Measurements from ENCODE around the gene XIST.

The XIST gene

DNA sequence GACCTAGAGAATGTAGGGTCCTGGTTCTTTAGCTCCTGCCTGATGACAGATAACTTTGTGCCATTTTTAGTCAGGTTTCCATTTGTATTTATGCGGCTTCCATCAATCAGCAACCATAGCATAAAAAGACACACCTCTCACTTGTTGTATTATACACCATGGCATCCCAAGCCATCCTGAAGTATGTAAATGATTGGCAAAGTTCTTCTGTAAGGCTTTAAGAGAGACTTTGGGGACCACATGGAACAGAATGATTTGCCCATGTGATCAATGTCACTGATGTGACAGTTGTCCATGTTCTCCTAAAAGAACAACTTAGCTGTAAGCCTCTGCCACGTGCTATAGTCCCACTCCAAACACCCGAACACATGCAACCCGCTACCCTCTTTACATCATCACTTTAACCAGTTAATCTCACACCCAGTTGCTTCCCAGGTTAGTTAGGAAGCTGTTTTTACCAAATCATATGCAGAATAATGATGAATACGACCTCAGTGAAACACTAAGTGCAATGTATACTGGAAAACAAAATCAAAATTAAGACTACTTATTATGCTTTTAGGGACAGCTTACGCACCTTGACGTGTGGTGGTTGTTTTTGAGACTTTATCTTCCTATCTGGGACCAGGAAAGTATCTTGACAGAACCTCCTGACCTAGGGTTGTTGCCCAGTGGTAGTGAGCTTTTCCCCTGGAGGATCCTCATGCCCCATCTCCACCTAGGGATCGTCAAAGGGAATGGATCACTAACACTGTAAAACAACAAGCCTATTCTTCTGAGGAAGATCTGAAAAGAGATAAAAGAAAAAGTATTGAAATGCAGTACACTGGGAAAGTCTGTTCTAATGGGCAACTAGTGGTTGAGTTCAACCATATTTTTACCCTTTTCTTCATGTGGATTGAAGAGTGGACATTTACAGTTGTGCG, 21.8 kb downstream of the XIST start:
- TF ChIP-seq NFIC (IDR thresholded peaks at IDR 0.05): no peak
- TF ChIP-seq TCF12 (IDR thresholded peaks at IDR 0.05; ENCODE audit: low read depth): no peak
- TF ChIP-seq ZBTB7A (IDR thresholded peaks at IDR 0.05; ENCODE audit: low read depth): no peak
- no peak for TF ChIP-seq TEAD4 (IDR thresholded peaks at IDR 0.05)
- no peak for TF ChIP-seq TAF1 (IDR thresholded peaks at IDR 0.05; ENCODE audit: low read depth)
- TF ChIP-seq, protein P1, sequence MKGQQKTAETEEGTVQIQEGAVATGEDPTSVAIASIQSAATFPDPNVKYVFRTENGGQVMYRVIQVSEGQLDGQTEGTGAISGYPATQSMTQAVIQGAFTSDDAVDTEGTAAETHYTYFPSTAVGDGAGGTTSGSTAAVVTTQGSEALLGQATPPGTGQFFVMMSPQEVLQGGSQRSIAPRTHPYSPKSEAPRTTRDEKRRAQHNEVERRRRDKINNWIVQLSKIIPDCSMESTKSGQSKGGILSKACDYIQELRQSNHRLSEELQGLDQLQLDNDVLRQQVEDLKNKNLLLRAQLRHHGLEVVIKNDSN (IDR thresholded peaks at IDR 0.05): no peak
- TF ChIP-seq EGR1 (IDR thresholded peaks at IDR 0.05): no peak
- TF ChIP-seq YY1 (IDR thresholded peaks at IDR 0.05; ENCODE audit: low read depth): no peak
- TF ChIP-seq FOXM1 (IDR thresholded peaks at IDR 0.05; ENCODE audit: borderline replicate concordance, low read depth): no peak
- TF ChIP-seq, protein P2, sequence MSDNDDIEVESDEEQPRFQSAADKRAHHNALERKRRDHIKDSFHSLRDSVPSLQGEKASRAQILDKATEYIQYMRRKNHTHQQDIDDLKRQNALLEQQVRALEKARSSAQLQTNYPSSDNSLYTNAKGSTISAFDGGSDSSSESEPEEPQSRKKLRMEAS (IDR thresholded peaks at IDR 0.05): no peak

DNA sequence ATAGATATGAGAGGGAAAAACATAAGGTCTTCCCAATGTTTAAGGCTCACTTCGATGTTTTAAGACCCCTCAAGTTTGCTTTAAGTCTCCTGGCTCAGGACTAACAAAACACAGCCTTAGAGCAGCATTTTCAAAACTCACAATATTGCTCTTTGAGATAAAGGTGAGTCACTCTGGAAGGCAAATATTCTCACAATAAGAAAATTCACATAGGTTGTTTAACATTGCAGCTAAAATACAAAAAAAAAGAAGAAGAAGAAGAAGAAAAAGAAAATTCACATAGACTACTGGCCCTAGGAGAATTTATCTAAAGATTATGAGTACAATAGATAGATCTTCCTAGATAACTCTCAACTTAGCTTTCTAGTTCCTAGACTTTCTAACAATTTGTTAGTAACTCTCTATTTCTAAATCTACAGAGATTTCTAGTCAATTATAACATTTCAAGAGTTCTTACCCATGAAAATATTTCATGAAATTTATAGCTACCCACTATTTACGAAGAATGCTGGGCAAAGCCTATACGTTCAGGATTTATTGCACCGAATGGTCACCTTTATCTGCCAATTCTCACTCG, 22.5 kb downstream of the XIST start:
- TF ChIP-seq ZBTB7A (IDR thresholded peaks at IDR 0.05; ENCODE audit: low read depth) (no peak), EGR1 (IDR thresholded peaks at IDR 0.05) (no peak), FOXM1 (IDR thresholded peaks at IDR 0.05; ENCODE audit: borderline replicate concordance, low read depth) (no peak), EP300 (IDR thresholded peaks at IDR 0.05; ENCODE audit: borderline replicate concordance) (no peak), CREB1 (IDR thresholded peaks at IDR 0.05; ENCODE audit: low read depth) (no peak), TAF1 (IDR thresholded peaks at IDR 0.05; ENCODE audit: low read depth) (no peak), YY1 (IDR thresholded peaks at IDR 0.05; ENCODE audit: low read depth) (no peak), TCF12 (IDR thresholded peaks at IDR 0.05; ENCODE audit: low read depth) (no peak), TEAD4 (IDR thresholded peaks at IDR 0.05) (no peak), CEBPB (IDR thresholded peaks at IDR 0.05) (no peak), NFIC (IDR thresholded peaks at IDR 0.05) (no peak), RAD21 (IDR thresholded peaks at IDR 0.05; ENCODE audit: low read depth) (no peak)
- TF ChIP-seq, protein P1 (IDR thresholded peaks at IDR 0.05): no peak
- TF ChIP-seq, protein P2 (IDR thresholded peaks at IDR 0.05): no peak
- TF ChIP-seq, protein P3, sequence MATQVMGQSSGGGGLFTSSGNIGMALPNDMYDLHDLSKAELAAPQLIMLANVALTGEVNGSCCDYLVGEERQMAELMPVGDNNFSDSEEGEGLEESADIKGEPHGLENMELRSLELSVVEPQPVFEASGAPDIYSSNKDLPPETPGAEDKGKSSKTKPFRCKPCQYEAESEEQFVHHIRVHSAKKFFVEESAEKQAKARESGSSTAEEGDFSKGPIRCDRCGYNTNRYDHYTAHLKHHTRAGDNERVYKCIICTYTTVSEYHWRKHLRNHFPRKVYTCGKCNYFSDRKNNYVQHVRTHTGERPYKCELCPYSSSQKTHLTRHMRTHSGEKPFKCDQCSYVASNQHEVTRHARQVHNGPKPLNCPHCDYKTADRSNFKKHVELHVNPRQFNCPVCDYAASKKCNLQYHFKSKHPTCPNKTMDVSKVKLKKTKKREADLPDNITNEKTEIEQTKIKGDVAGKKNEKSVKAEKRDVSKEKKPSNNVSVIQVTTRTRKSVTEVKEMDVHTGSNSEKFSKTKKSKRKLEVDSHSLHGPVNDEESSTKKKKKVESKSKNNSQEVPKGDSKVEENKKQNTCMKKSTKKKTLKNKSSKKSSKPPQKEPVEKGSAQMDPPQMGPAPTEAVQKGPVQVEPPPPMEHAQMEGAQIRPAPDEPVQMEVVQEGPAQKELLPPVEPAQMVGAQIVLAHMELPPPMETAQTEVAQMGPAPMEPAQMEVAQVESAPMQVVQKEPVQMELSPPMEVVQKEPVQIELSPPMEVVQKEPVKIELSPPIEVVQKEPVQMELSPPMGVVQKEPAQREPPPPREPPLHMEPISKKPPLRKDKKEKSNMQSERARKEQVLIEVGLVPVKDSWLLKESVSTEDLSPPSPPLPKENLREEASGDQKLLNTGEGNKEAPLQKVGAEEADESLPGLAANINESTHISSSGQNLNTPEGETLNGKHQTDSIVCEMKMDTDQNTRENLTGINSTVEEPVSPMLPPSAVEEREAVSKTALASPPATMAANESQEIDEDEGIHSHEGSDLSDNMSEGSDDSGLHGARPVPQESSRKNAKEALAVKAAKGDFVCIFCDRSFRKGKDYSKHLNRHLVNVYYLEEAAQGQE (IDR thresholded peaks at IDR 0.05; ENCODE audit: low read depth): no peak

DNA sequence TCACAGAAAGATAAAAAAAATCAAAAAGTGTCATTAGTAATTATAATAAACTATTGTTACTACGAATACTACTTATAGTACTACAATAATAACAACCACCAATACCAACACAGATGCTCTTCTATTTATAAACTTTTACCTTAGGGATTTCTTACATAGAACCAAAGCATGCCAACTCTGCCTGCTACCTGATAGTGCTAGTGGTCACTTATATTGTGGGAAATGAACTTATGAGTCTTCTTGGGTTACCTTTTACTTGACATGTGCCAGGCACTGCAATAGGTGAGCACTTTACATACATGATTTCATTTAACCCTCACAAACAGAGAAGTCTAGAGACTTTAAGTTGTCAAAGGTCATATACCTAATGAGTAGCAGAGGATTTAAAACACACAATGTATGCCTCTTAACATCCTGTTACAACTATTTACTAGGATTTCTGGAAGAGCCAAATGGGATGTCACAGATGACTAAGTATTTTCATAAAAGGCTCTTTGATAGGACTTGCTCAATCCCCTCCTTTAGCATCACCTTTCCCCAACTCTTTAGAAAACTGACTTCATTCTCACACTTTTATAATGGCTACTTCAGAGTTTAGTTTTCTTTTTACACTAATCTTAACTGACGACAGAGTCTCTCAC, 24.3 kb downstream of the XIST start:
- TF ChIP-seq TEAD4 (IDR thresholded peaks at IDR 0.05): no peak
- TF ChIP-seq, protein P2 (IDR thresholded peaks at IDR 0.05): no peak
- no peak for TF ChIP-seq EGR1 (IDR thresholded peaks at IDR 0.05)
- no peak for TF ChIP-seq NFIC (IDR thresholded peaks at IDR 0.05)
- no peak for TF ChIP-seq CEBPB (IDR thresholded peaks at IDR 0.05)
- no peak for TF ChIP-seq RAD21 (IDR thresholded peaks at IDR 0.05; ENCODE audit: low read depth)
- TF ChIP-seq ZBTB7A (IDR thresholded peaks at IDR 0.05; ENCODE audit: low read depth): no peak
- no peak for TF ChIP-seq TCF12 (IDR thresholded peaks at IDR 0.05; ENCODE audit: low read depth)
- TF ChIP-seq FOXM1 (IDR thresholded peaks at IDR 0.05; ENCODE audit: borderline replicate concordance, low read depth): no peak
- TF ChIP-seq, protein P3 (IDR thresholded peaks at IDR 0.05; ENCODE audit: low read depth): no peak
- TF ChIP-seq, protein P1 (IDR thresholded peaks at IDR 0.05): no peak
- no peak for TF ChIP-seq TAF1 (IDR thresholded peaks at IDR 0.05; ENCODE audit: low read depth)
- no peak for TF ChIP-seq EP300 (IDR thresholded peaks at IDR 0.05; ENCODE audit: borderline replicate concordance)
- no peak for TF ChIP-seq CREB1 (IDR thresholded peaks at IDR 0.05; ENCODE audit: low read depth)
- TF ChIP-seq YY1 (IDR thresholded peaks at IDR 0.05; ENCODE audit: low read depth): no peak

DNA sequence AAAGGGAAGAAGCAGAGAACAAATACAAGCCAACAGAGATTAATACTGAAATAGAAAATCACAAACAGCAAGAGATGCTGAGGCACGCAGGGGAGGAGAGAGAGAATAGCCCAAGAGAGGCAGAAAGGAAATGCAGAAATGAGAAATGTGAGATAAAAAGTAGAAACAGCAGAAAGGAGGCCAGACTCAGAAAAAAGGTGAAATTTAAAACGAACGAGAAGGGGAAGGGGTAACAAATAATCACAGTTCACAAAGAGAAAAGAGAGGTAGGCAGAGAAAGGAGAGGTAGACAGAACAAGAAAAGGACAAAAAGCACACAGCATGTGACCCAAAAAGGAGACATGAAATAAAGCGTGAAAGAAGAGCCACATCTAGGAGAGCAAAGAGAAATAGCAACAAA, 25.1 kb downstream of the XIST start:
- TF ChIP-seq TAF1 (IDR thresholded peaks at IDR 0.05; ENCODE audit: low read depth) (no peak), YY1 (IDR thresholded peaks at IDR 0.05; ENCODE audit: low read depth) (no peak), EP300 (IDR thresholded peaks at IDR 0.05; ENCODE audit: borderline replicate concordance) (no peak), FOXM1 (IDR thresholded peaks at IDR 0.05; ENCODE audit: borderline replicate concordance, low read depth) (no peak), TCF12 (IDR thresholded peaks at IDR 0.05; ENCODE audit: low read depth) (no peak), EGR1 (IDR thresholded peaks at IDR 0.05) (no peak), ZBTB7A (IDR thresholded peaks at IDR 0.05; ENCODE audit: low read depth) (no peak), CEBPB (IDR thresholded peaks at IDR 0.05) (no peak), RAD21 (IDR thresholded peaks at IDR 0.05; ENCODE audit: low read depth) (no peak), CREB1 (IDR thresholded peaks at IDR 0.05; ENCODE audit: low read depth) (no peak), NFIC (IDR thresholded peaks at IDR 0.05) (no peak), TEAD4 (IDR thresholded peaks at IDR 0.05) (no peak)
- TF ChIP-seq, protein P3 (IDR thresholded peaks at IDR 0.05; ENCODE audit: low read depth): no peak
- TF ChIP-seq, protein P2 (IDR thresholded peaks at IDR 0.05): no peak
- TF ChIP-seq, protein P1 (IDR thresholded peaks at IDR 0.05): no peak
